Hepatocyte (in vitro differentiated cells): Measurements from ENCODE around the gene STX1B.

Experiments
- CTCF ChIP-seq: fragments of 200-600 bp; sonication (generic); IDR thresholded peaks from 2 replicates; pipeline ENCODE4 v1.5.1; 2016; ENCODE audit warnings: antibody characterized with exemption, mild to moderate bottlenecking; ENCODE audit not compliant: poor library complexity
- EZH2 ChIP-seq: fragments of 200-600 bp; sonication (generic); IDR thresholded peaks from 2 replicates; pipeline ENCODE4 v1.6.1; 2016; ENCODE audit warnings: antibody characterized with exemption, mild to moderate bottlenecking, borderline replicate concordance
- EZH2phosphoT487 ChIP-seq: fragments of 200-600 bp; sonication (generic); IDR thresholded peaks from one replicate; pipeline ENCODE4 v1.6.1; 2018; ENCODE audit warnings: antibody characterized with exemption, mild to moderate bottlenecking, low read depth, moderate library complexity; ENCODE audit not compliant: unreplicated experiment, severe bottlenecking

- TF ChIP-seq EZH2phosphoT487 (no peak), CTCF (no peak), EZH2 (no peak)
Measured at GRCh38 chr16:30976486-30976885, 34.0 kb downstream of the STX1B start.
